Stimulated activated CD8-positive, alpha-beta memory T cell treated with anti-CD3 and anti-CD28 coated beads, Interleukin-7, amount 100 ng/mL, for 1 hour (primary cell): ENCODE results near the gene SMAD1.

ENCODE experiments used
- DNase-seq, 2 donors: peaks; one replicate each; pipeline ENCODE4 v3.0.0-alpha.2; 2020; ENCODE audit warnings: low read depth in 2 of 2

Gene SMAD1

DNA sequence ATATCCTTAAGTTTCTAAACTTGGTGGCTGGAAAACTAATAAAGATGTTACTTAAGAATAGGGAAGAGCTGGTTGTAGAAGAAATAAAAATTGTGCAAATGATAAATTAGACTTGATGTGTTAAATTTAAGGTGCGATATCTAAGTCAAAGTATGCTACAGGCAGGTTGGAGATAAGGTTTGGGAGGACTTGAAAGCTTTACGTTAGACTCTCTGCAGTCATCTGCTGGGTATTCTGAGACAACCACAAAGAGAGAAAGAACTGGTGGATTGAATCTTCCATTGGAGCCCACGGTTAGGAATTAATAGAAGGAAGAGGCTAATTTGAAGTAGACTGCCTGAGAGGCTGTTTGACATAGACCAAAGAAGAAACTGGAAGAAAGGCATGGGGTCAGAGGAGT, 7.9 kb downstream of the SMAD1 start:
- no peak for DNase-seq

DNA sequence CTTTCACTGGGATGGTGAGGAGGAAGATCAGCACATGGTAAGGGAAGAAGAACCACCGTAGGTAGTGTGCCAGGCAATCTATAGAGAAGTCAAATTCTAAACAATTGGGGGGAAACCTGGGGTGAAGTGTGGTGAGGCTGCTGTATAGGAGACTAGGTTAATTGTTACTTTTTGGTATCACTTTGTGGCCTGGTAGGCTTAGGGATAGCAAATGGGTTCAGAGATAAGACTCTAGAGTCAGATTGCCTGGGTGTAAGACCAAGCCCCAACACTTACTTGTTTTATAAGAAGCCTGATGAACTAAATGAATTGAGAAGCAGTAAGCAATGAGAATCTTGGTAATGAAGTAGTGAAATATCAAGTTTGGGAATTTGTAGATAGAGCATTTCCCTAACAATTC, 8.7 kb downstream of the SMAD1 start:
- no peak for DNase-seq

GRCh38 chr4:145490796-145491195, 9.1 kb downstream of the SMAD1 start:
- DNase-seq: no peak

DNA sequence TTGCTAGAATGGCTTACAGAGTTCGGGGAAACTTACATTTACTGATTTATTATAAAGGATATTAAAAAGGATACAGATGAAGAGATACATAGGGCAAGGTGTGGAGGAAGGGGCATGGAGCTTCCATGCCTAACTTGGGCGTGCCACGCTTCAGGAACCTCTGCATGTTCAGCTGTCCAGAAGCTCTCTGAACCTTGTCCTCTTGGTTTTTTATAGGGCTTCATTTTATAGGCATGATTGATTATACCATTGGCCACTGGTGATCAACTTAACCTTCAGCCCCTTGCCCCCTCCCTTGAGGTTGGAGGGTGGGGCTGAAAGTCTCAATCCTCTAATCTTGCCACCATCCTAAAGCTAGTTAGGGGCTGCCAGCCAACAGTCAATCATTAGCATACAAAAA, 10.7 kb downstream of the SMAD1 start:
- no peak for DNase-seq

- no peak for DNase-seq
Observed at GRCh38 chr4:145493166-145493565, 11.5 kb downstream of the SMAD1 start.

DNA sequence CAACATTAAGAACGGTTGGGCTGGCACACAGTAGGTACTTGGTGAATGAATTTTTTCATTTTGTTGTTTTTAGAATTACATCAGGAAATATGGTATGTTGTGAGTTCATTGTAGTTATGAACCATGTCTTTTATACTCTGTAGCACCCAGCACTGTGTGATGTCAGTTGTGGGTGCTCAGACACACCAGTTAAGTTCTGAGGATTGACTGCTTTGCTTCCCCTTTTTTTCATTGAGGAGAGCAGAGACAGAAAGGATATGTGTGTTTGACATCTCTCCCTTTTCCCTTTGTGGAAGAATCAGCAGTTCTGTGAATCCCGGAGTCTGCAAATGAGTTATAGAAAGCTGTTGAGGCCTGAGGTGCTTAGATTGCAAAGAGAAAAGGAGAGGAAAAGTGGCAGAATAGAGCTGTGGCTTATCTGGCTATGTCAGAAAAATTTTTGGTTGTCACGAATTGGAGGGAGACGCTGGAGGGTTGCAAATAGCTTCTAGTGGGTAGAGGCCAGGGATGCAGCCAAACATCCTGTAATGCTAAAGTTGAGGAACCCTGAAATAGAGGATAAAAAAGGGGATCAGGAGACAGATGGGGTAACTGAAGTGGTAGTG, 13.1 kb downstream of the SMAD1 start:
- no peak for DNase-seq

DNA sequence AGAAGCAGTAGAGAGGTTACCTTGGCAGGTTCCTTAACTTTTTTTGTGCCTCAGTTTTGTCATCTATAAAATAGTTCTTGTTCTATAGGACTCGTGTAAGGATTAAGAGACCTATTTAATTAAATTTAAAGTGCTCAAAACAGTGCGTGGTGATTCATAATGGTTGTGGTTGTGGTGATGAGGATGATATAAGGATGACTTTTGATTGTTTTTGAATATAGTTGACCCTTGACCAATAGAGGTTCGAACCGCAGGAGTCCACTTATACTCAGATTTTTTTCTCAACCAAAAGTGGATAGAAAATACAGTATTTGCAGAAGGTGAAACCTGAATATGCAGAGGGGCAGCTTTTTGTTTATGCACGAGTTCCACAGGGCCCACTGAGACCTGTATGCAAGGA, 14.6 kb downstream of the SMAD1 start:
- DNase-seq: no peak

- DNase-seq: no peak
Observed at GRCh38 chr4:145497199-145498149, 15.8 kb downstream of the SMAD1 start.

DNA sequence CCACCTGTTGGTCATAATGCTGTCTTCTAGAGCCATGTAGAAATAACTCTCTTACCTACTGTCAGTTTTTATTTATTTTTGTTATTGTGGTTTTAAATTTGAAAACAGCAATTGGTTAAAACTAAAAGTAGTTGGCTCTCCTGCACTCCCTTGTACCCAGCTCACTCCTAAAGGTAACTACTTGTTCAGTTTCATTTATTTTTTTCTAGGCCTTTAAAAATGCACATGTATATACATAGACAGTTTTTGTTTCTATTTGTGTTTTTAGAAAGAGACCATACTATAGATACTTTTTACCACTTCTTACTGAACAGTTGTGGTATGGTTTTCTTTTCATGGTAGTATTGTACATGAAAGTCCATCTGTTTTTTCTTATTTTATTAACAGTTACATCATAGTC, 16.8 kb downstream of the SMAD1 start:
- DNase-seq: no peak

- no peak for DNase-seq
Observed at GRCh38 chr4:145501051-145501660, 19.5 kb downstream of the SMAD1 start.

GRCh38 chr4:145502809-145503208, 21.2 kb downstream of the SMAD1 start:
- DNase-seq: no peak

GRCh38 chr4:145503486-145504072, 21.9 kb downstream of the SMAD1 start:
- no peak for DNase-seq

DNA sequence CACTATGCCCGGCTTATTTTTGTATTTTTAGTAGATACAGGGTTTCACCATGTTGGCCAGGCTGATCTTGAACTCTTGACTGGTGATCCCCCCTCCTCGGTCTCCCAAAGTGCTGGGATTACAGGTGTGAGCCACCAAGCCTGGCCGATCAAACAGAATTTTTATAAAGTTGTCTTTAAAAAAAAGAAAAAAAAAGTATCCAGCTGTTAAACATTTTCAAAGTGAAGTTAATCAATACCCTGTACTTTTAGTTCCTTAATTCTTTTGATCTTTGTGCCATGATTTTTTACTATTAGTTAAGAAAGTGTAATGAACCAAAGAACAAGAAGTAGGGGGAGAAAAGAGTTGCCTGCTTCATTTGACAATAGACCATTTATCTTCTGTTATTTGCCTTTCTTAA, 24.3 kb downstream of the SMAD1 start:
- DNase-seq: no peak

- no peak for DNase-seq
Observed at GRCh38 chr4:145507636-145508035, 26.0 kb downstream of the SMAD1 start.

DNA sequence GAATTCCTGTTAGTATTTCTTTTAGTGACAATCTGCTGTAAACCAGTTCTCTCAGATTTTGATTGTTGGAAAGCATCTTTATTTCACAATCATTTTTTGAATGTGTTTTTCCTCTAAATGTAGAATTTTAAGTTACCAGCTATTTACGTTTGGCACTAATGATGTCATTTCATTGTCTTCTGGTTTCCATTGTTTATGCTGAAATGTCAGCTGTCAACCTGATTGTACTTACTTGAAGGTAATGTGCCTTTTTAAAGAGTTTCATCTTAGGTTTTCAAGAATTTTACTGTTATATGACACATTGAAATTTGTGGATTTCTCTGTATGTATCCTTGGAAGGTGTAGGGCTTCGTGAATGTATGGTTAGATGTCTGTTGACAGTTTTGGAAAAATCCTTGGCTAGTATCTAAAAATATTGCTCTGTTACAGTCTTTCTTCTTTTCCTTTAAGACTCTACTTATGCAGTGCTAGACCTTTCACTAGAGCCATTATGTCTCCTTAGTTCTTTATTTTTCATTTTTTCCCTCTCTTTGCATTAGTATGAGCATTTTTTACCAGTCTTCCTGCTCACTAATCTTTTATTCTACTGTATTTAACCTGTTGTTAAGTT, 30.4 kb downstream of the SMAD1 start:
- DNase-seq: no peak

DNA sequence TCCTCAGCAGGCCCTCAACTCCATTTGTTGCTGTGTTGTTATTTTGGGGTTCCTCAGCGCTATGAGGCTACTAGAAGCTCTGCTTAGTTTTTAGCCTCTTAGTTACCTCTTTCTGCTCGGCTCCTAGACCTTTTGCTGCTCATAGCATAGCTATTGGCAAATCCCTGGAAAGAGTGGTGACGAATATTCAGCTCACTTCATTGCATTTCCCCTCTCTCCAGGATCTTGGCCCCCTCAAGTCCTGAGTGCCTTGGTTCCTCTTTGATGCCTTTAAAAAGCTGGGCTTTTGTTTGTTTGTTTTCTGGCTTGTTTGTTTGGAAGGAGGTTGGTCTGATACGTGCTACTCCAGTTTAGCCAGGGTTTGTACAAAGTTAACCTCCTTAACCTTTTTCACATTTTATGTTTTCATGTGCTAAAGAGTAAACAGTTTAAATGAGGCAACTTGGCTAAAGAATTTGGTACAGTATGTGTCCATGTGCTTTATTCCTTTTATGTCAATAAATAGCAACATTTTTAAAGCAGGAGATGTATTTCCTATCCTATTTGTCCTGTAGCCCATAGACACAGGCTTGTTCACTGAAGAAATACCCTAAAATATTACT, 31.5 kb downstream of the SMAD1 start:
- no peak for DNase-seq

DNA sequence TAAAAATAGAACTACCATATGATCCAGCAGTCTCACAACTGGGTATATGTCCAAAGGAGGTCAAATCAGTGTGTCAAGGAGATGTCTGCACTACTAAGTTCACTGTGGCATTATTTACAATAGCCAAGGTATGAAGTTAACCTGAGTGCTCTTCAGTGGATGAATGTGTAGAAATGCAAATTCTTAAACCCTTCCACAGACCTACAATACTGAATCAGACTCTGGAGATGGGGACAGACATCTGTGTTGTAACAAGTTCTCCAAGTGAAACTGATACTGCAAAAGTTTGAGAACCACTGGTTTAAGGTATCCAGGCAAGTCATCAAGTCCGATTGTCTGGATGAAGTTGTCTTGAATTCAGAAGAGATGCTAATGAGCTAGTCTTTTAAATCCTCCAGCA, 38.5 kb downstream of the SMAD1 start:
- DNase-seq: no peak

GRCh38 chr4:145521282-145521681, 39.6 kb downstream of the SMAD1 start:
- DNase-seq: no peak

DNA sequence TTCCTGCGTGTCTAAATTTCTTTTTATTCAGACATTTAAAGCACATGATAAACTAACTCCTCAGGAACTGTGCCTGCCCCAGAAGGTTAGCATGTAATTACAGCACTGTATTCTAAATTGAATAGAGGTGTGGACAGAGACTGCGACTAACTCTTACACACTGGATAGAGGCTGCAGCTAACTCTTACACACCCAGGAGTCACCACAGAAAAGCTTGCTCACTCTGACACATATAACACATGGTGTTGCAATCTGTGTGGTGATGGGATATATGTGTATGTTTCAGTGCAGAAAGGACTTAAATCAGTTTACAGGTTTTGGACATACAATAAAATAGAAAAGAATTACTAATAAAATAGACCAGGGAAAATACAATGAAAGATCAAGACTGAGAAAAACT, 41.5 kb downstream of the SMAD1 start:
- no peak for DNase-seq

- DNase-seq: no peak
Observed at GRCh38 chr4:145524552-145524951, 42.9 kb downstream of the SMAD1 start.

GRCh38 chr4:145525291-145525740, 43.7 kb downstream of the SMAD1 start:
- DNase-seq: no peak

GRCh38 chr4:145527773-145528172, 46.1 kb downstream of the SMAD1 start:
- DNase-seq: no peak
